WTC11 (cell line): ENCODE results near the gene SH3GL3. TPM values are rescaled to one million over a fixed set of nuclear protein-coding genes. Genes with fewer than 3 reads are reported as not detected.

Experiments used
- ATAC-seq: fragments of 200-7000 bp; cut with Tn5 transposase; 2 replicates; pipeline ENCODE4 v1.10.0; 2021; ENCODE audit warnings: mild to moderate bottlenecking, moderate library complexity
- CTCF ChIA-PET: fragments of 300-600 bp; sonication (Branson Sonifier 250); formaldehyde crosslinking; loops from one replicate; lab custom pipeline; 2021; ENCODE audit warnings: antibody characterized with exemption; lab: Charles Lee
- POLR2A ChIA-PET: fragments of 350-600 bp; sonication (Branson Sonifier 250); formaldehyde crosslinking; loops from one replicate; lab custom pipeline; 2021; ENCODE audit warnings: antibody characterized with exemption; lab: Charles Lee
- DNase-seq: peaks from one replicate; pipeline ENCODE4 v3.0.0; 2021; ENCODE audit warnings: low spot score
- H3K27ac Mint-ChIP-seq: 2 replicates; pipeline ENCODE4 v1.8.0; 2021; ENCODE audit warnings: mixed read lengths
- H3K27me3 Mint-ChIP-seq: 2 replicates; pipeline ENCODE4 v1.8.0; 2021; ENCODE audit warnings: low read depth, mild to moderate bottlenecking, moderate library complexity, mixed read lengths
- H3K36me3 Mint-ChIP-seq: 2 replicates; pipeline ENCODE4 v1.8.0; 2021; ENCODE audit warnings: mixed read lengths
- H3K4me1 Mint-ChIP-seq: 2 replicates; pipeline ENCODE4 v1.8.0; 2022; ENCODE audit warnings: mixed read lengths
- H3K4me3 Mint-ChIP-seq: 2 replicates; pipeline ENCODE4 v1.8.0; 2021; ENCODE audit warnings: mild to moderate bottlenecking, moderate library complexity, mixed read lengths
- H3K9me3 Mint-ChIP-seq: 2 replicates; pipeline ENCODE4 v1.8.0; 2021; ENCODE audit warnings: mixed read lengths
- EMX1 ChIP-seq: fragments of 250-450 bp; sonication (Bioruptor Pico); IDR thresholded peaks from 2 replicates; pipeline ENCODE4 v1.8.0; 2021; ENCODE audit warnings: mild to moderate bottlenecking
- FOXJ3 ChIP-seq: sonication (generic); formaldehyde crosslinking; IDR thresholded peaks from 2 replicates; pipeline ENCODE4 v1.9.0; 2021; ENCODE audit warnings: missing genetic modification reagents, mild to moderate bottlenecking, borderline replicate concordance
- TCF7 ChIP-seq: sonication (generic); formaldehyde crosslinking; IDR thresholded peaks from 2 replicates; pipeline ENCODE4 v1.8.0; 2022; ENCODE audit warnings: mild to moderate bottlenecking, low read depth, missing genetic modification reagents, moderate library complexity
- ZBTB21 ChIP-seq: sonication (generic); formaldehyde crosslinking; IDR thresholded peaks from 2 replicates; pipeline ENCODE4 v1.8.1; 2023; ENCODE audit warnings: mild to moderate bottlenecking, missing genetic modification reagents, borderline replicate concordance
- total RNA-seq: library from RNA; stranded (reverse); gene quantifications from 3 replicates; pipeline ENCODE4 v1.2.3, GENCODE V29; 2021
- TF ChIP-seq, protein P1 (sequence below): sonication (generic); formaldehyde crosslinking; IDR thresholded peaks from 2 replicates; pipeline ENCODE4 v1.8.1; 2023; ENCODE audit warnings: mild to moderate bottlenecking, missing genetic modification reagents
- TF ChIP-seq, protein P2 (sequence below): fragments of 250-450 bp; sonication (Bioruptor Pico); conservative IDR thresholded peaks from 2 replicates; pipeline ENCODE4 v1.9.0; 2021; ENCODE audit warnings: mild to moderate bottlenecking
- TF ChIP-seq, protein P3 (sequence below): sonication (generic); formaldehyde crosslinking; IDR thresholded peaks from 2 replicates; pipeline ENCODE4 v1.8.1; 2023; ENCODE audit warnings: mild to moderate bottlenecking, moderate library complexity, missing genetic modification reagents
- TF ChIP-seq, protein P4 (sequence below): sonication (generic); formaldehyde crosslinking; IDR thresholded peaks from 2 replicates; pipeline ENCODE4 v1.8.0; 2022; ENCODE audit warnings: mild to moderate bottlenecking, missing genetic modification reagents
- TF ChIP-seq, protein P5 (sequence below): fragments of 250-450 bp; sonication (Bioruptor Pico); IDR thresholded peaks from 2 replicates; pipeline ENCODE4 v1.9.0; 2021; ENCODE audit warnings: mild to moderate bottlenecking, borderline replicate concordance

The SH3GL3 gene
- total RNA-seq, 1 experiment from 2014 or later, result 9.2 TPM

DNA sequence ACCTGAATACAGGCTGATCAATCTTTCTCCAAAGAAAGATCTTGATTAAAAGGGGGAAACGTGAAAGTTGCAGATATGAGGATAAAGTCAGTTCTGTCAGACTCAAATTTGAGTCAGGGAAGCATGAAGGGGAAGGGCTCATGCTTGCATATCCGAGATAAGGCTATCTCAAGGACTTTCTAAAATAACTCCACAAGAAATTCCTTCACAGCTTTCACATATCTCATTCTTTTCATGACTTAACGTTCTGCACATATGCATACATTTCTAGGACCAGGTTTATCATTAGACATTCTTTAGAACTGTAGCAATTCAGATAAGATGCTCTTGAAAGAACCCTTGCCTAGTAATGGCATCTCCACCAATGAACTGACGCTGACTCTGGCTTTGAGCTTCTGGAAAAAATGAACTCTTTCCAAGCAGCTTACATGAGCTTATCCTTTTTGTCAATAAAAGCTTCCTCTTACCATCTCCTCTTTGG lies 15.9 kb downstream of the SH3GL3 start:
- Mint-ChIP-seq H3K4me3 (no peak overlapping the region), H3K4me1 (peaks cover 3% of the 10 kb centered on the region; the same call in 1 of the 2 replicates), H3K27ac (no peak overlapping the region), H3K9me3 (peaks cover 7% of the 10 kb centered on the region; the same call in 1 of the 2 replicates), H3K27me3 (no peaks in the 10 kb centered on the region), H3K36me3 (no peaks in the 10 kb centered on the region; the same call in 1 of the 2 replicates)
- ChIA-PET POLR2A (no interaction called here), CTCF (no interaction called here)
- no peak for DNase-seq
- no peak for ATAC-seq
- TF ChIP-seq, protein P1, sequence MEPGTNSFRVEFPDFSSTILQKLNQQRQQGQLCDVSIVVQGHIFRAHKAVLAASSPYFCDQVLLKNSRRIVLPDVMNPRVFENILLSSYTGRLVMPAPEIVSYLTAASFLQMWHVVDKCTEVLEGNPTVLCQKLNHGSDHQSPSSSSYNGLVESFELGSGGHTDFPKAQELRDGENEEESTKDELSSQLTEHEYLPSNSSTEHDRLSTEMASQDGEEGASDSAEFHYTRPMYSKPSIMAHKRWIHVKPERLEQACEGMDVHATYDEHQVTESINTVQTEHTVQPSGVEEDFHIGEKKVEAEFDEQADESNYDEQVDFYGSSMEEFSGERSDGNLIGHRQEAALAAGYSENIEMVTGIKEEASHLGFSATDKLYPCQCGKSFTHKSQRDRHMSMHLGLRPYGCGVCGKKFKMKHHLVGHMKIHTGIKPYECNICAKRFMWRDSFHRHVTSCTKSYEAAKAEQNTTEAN, result no peak
- no peak for TF ChIP-seq ZBTB21

DNA sequence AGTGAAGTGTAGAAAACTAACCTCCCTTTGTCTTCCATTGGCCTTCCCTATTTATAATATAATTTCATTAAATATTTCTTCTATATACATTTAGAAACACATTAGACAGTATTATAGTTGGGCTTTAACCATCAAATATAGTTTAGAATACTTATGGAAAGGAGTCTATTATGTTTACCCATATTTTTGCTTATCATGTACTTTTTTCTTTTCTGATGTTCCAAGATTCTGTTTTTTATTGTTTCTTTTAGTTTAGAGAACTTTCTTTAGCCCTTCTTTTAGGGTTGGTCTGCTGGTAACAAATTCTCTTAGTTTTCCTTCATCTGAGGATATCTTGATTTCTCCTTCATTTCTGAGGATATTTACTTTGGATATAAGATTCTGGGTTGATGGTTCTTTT lies 23.7 kb downstream of the SH3GL3 start:
- no peak overlapping the region for H3K27ac Mint-ChIP-seq
- ChIA-PET CTCF (interaction anchor here (1.6 kb wide), 1 partner anchor 25 kb away, joined by 3 read pairs; no protein-coding TSS in a partner anchor), POLR2A (no interaction called here)
- ATAC-seq (no peak), DNase-seq (no peak)
- H3K4me3 Mint-ChIP-seq, result no peak overlapping the region
- peaks cover 5% of the 10 kb centered on the region for H3K36me3 Mint-ChIP-seq
- peaks cover 17% of the 10 kb centered on the region for H3K9me3 Mint-ChIP-seq
- peaks cover 11% of the 10 kb centered on the region for H3K4me1 Mint-ChIP-seq
- TF ChIP-seq, protein P1, result no peak
- H3K27me3 Mint-ChIP-seq, result no peaks in the 10 kb centered on the region

DNA sequence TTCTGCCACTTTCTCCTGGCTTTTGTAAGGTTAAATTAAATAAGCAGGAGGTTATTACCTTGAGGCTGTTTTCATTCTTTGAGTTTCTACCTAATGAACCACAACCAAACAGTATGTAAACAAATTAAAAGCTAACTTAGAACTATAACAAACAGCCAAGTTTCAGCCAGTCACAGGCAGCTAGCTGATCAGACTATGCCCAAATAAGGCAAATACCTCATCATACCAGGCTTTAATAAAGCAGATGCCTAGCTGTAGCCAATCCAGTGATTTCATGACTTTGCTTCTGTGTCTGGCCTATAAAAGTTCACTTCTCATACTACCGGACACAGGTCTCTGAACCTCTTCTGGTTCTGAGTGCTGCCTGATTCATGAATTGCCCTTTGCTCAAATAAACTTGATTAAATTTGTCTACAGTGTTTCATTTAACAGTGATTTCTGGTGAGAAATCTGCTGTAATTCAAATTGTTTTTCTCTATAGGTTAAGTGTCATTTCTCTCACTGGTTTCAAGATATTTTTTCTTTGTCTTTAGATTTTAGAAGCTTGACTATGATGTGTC lies 24.2 kb downstream of the SH3GL3 start:
- no peak overlapping the region for H3K27ac Mint-ChIP-seq
- no peak for TF ChIP-seq FOXJ3 (CRISPR knock-in tag)
- TF ChIP-seq, protein P2, sequence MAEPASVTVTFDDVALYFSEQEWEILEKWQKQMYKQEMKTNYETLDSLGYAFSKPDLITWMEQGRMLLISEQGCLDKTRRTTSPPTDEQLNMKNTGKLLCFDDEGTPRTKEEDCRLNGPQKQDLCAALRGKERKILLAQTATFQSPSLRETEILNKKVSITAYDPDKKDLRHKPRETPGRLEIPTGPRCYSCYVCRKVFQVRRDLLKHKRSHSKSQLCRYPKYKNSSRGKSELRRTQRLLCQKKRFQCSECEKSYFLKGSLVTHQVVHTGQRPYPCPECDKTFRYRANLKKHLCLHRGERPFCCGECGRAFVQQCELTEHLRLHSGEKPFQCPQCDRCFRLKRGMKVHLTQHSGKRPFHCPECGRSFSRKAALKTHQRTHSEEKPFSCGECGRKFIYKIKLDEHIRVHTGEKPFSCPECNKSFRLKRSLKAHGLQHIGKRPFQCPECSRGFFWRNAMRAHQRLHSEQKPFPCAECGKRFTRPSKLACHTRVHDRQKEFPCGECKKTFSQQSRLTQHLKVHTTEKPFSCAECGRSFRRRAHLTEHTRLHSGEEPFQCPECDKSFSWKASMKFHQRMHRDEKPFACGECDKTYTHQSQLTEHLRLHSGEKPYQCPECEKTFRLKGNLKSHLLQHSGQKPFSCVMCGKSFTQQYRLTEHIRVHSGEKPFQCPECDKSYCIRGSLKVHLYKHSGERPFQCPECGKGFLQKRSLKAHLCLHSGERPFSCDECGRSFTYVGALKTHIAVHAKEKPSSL, result no peak
- TF ChIP-seq, protein P3, sequence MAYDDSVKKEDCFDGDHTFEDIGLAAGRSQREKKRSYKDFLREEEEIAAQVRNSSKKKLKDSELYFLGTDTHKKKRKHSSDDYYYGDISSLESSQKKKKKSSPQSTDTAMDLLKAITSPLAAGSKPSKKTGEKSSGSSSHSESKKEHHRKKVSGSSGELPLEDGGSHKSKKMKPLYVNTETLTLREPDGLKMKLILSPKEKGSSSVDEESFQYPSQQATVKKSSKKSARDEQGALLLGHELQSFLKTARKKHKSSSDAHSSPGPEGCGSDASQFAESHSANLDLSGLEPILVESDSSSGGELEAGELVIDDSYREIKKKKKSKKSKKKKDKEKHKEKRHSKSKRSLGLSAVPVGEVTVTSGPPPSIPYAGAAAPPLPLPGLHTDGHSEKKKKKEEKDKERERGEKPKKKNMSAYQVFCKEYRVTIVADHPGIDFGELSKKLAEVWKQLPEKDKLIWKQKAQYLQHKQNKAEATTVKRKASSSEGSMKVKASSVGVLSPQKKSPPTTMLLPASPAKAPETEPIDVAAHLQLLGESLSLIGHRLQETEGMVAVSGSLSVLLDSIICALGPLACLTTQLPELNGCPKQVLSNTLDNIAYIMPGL (CRISPR knock-in tag), result no peak
- TF ChIP-seq, protein P4, sequence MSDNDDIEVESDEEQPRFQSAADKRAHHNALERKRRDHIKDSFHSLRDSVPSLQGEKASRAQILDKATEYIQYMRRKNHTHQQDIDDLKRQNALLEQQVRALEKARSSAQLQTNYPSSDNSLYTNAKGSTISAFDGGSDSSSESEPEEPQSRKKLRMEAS (CRISPR knock-in tag), result no peak
- no peak for TF ChIP-seq TCF7
- TF ChIP-seq EMX1 (CRISPR knock-in tag), result no peak
- TF ChIP-seq, protein P5, sequence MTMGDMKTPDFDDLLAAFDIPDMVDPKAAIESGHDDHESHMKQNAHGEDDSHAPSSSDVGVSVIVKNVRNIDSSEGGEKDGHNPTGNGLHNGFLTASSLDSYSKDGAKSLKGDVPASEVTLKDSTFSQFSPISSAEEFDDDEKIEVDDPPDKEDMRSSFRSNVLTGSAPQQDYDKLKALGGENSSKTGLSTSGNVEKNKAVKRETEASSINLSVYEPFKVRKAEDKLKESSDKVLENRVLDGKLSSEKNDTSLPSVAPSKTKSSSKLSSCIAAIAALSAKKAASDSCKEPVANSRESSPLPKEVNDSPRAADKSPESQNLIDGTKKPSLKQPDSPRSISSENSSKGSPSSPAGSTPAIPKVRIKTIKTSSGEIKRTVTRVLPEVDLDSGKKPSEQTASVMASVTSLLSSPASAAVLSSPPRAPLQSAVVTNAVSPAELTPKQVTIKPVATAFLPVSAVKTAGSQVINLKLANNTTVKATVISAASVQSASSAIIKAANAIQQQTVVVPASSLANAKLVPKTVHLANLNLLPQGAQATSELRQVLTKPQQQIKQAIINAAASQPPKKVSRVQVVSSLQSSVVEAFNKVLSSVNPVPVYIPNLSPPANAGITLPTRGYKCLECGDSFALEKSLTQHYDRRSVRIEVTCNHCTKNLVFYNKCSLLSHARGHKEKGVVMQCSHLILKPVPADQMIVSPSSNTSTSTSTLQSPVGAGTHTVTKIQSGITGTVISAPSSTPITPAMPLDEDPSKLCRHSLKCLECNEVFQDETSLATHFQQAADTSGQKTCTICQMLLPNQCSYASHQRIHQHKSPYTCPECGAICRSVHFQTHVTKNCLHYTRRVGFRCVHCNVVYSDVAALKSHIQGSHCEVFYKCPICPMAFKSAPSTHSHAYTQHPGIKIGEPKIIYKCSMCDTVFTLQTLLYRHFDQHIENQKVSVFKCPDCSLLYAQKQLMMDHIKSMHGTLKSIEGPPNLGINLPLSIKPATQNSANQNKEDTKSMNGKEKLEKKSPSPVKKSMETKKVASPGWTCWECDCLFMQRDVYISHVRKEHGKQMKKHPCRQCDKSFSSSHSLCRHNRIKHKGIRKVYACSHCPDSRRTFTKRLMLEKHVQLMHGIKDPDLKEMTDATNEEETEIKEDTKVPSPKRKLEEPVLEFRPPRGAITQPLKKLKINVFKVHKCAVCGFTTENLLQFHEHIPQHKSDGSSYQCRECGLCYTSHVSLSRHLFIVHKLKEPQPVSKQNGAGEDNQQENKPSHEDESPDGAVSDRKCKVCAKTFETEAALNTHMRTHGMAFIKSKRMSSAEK, result no peak
- TF ChIP-seq, all 79 proteins: peak for 0
- peaks cover 11% of the 10 kb centered on the region for H3K4me1 Mint-ChIP-seq
- DNase-seq, result no peak
- CTCF ChIA-PET, result interaction anchor here (1.6 kb wide), 1 partner anchor 25 kb away, joined by 3 read pairs; no protein-coding TSS in a partner anchor
- no peaks in the 10 kb centered on the region for H3K27me3 Mint-ChIP-seq
- no peak for ATAC-seq
- no peak overlapping the region for H3K4me3 Mint-ChIP-seq
- peaks cover 17% of the 10 kb centered on the region for H3K9me3 Mint-ChIP-seq
- peaks cover 5% of the 10 kb centered on the region for H3K36me3 Mint-ChIP-seq
- POLR2A ChIA-PET, result no interaction called here
